HT1080 (cell line): ENCODE measurements around the gene PPFIA2. TPM values are rescaled to one million over a fixed set of nuclear protein-coding genes. Genes with fewer than 3 reads are reported as not detected.

Experiments used
- DNase-seq: peaks from one replicate; pipeline ENCODE4 v3.0.0-alpha.2; 2015; ENCODE audit warnings: low read depth
- total RNA-seq: library from RNA; depleted of rRNA; stranded (reverse); fragments of >200 nt; shearing (Covaris generic); gene quantifications from 2 replicates; pipeline ENCODE4 v1.2.3, GENCODE V29; 2014

The PPFIA2 gene
- total RNA-seq, 1 experiment from 2014 or later = 1.8 TPM

DNA sequence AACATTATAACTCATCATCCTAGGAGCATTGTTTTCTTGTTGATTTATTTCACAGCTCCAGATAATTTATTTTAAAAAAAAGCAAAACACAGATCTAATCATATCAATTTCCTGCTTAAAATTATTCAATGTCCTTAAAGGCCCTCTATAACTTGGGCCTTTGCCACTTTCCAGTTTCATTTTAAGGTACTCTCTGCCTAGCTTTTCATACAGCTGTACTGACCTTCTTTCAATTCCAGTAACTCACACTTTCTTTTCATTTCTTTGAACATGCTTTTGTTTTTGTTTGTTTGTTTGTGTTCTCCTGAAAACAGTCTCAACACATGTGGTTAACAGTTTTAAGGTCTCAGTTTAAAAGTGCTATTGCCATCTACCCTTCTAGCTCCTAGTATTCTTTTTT lies 399.4 kb downstream of the PPFIA2 start:
- no peak for DNase-seq

DNA sequence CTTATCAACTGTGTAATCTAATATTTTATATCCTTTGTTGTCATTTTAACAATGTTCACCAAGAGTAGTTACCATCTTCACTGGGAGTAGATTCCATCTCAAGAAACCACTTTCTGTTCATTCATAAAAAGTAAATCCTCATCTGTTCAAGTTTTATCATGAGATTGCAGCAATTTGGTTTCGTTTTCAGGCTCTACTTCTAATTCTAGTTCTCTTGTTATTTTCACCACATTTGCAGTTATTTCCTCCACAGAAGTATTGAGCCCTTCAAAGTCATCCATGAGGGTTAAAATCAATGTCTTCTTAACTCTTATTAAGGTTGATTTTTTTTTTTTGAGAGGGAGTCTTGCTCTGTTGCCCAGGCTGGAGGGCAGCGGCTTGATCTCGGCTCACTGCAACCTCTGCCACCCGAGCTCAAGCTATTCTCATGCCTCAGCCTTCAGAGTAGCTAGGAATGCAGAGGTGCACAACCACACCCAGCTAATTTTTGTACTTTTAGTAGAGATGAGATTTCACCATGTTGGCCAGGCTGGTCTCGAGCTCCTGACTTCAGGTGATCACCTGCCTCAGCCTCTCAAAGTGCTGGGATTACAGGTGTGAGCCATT lies 404.7 kb downstream of the PPFIA2 start:
- peak; percentile 2 for DNase-seq

DNA sequence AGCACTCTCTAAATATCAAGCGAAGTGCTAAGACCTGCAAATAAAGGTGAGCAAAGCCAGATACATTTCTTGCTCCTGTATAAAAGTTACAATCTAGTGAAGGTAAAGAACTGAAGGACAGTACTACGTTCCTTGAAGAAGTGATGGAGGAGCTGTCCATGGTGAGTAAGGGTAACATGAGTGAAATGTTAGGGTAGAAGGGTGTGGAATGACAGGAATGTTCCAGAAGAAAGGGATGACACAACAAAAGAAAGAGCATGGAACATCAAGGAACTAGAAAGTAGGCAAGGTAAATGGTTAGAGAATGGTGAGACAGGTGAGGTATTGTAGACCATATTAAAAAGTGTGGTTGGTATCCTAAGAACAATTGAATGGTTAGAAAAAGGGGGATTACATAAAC lies 408.8 kb downstream of the PPFIA2 start:
- DNase-seq = no peak

DNA sequence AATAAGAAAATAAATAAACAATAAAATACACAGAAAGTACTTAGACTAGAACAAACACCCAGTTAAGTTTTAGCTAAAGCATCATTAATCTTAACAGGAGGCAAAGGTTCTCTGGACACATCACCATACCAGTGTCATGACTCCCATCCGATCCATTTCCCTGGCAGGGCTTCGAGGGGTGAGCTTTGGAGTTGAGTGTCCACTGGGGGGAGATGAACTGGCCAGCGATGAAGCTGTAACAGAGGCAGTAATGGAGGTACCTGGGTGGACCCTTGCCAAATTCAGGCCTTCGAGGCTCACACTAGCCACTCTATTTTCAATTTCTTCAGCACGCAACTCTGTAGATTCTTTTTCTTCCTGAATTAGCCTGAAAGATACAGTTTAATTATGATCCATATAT lies 411.7 kb downstream of the PPFIA2 start:
- no peak for DNase-seq

DNA sequence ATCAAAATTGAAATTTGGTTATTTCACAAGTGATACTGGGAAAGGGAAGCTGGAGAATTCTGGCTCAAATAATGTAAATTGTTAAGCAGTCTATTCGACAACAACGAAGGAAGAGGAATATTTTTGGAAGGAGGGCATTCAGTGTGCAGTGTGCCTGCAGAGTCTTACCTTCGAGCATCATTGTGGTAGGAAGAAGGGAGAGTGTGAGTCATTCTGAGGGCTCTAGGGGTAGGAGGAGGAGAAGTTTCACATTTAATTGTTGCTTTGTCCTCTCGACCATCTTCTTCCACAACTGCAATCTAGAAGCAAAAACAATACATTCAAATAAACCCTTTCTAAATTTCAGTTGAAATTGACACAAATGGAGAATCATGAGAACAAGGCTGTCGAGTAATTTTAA lies 418.2 kb downstream of the PPFIA2 start:
- DNase-seq = peak; percentile 21

DNA sequence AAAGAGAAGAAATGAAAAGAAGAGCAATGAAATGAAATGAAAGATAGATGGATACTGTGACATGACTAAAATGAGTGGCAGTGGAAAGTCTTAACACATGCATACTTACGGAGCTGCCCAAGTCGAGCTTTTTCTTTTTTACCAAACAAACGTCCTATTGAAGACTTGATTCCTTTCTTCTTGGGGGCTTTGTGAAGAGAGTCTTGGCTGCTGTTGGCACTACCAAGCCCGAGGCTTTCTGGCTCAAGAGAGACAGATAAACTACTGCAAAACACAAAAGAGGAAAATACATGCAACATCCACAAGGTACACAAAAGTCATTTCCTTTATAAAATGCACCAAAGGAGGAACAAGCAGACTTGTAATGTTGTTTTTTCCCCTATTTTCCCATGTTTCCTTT lies 420.1 kb downstream of the PPFIA2 start:
- DNase-seq = no peak

DNA sequence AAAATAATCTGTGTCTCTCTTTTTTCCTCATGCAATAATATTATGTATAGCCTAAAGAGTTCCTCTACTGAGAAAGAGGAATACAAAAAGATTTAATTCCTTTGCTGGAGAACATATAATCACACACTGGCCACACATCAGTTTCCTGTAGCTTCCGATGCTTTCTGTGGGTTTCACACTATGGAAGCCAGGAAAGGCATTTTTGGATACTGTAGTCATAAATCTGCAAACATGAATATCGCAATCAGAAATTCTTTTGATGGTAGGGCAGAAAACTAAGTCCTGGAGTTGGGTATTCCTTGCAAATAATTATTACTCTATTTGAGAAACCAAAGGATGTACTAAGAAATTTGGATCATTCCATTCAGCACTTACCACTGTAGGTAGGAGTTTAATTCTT lies 421.3 kb downstream of the PPFIA2 start:
- peak; percentile 55 for DNase-seq

DNA sequence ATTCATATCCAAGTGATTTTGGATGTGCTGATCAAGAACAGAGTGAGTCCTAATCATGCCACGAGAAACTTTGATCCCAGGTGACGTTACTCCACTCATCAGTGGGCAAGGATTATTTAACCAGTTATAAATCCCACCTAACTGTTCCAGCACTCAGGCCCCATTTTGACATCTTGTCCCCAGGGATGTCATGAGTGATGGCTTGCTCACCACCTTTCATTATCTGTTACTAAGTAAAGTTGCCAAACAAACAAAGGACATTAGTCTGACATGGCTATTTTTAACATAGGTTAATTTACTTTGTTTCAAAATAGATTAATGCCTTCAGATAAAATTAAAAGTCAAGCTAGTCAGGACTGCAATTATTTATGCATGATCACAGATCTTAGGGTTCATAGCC lies 425.3 kb downstream of the PPFIA2 start:
- DNase-seq = no peak

DNA sequence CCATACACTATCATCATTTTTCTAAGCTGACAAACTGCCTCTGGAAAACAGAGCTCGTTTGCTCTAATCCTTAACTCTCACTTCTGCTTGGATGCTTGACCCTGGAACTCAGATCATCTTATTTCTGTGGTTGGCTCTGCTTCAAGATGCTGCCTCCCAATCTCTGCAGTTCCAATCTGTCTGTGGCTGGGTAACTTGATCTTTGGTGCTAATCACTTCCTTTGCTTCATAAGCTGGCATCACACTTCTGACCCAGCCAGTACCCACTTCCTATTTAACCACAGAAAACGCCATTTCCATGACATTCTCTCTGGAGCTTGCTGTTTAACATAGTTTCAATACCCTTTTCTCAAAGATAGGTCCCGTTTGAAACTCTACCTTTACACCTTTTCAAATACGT lies 427.1 kb downstream of the PPFIA2 start:
- DNase-seq = peak; percentile 82

DNA sequence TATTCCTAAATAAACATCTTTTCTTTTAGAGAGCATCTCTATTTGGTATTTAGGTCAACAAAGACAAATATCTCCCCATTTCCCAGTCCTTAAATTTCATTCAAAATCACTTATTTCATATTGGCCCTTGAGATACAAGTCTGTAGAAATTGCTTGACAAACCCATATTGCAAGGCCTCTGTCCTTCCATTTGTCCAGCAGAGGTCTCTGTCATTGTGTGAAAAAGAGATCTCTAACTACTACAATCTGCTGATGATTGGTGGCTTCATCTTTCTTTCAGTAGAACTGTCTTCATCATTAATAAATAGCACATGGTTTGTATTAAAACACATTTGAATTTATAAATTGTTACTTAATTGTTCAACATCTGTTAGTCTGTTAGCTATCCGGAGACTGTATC lies 428.7 kb downstream of the PPFIA2 start:
- no peak for DNase-seq

DNA sequence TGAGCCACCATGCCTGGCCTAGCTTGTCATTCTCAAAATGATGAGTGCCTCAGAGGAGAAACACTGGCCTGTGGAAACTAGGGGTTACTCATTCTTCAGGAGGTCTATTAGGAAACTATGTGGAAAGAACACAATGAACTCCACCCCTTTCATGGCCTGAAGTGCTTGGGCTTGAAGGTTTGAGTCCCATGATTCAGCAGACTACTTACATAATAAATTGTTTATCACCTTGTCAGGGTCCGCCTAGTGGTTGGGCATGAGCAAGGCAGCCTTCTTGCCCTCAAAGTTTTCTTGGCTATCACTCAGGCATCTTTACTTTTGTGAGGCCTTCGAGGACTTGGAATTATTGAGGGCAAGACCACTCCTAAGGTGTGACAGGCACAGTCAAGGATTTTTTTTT lies 430.1 kb downstream of the PPFIA2 start:
- DNase-seq = peak; percentile 51

DNA sequence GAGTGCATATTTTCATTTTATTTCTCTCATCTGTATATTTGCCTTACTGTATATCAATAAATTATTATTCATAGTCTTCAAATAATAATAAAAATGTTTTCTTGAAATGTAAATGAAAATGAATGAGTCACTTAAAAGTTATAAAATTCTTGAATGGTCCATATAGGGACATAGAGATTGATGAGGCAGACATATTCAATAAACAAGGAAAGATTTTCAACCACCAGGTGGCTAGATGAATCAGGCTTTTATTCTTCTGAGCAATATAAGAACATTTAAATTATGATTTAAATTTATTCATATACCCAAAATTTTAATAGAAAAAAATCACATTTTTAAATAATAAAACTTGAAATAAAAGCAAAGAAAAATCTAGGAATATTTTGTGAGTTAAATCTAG lies 431.7 kb downstream of the PPFIA2 start:
- no peak for DNase-seq

DNA sequence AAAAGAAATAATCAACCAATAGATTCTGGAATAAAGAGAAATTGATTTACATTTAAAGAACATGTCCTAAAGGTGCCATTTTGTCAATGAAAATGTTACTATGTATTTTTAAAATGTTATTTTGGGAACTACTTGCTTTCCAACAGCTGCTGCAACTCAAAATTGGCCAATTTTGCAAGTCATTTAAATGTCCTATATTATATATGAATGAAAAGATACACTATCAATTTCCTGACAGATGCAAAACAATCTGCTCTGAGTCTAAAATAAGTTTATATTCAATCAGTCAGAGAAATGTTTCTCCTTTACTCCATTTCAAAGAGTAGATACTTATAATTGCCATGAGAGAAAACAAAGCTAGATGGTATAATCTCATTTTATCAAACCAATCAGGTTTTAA lies 434.1 kb downstream of the PPFIA2 start:
- no peak for DNase-seq

DNA sequence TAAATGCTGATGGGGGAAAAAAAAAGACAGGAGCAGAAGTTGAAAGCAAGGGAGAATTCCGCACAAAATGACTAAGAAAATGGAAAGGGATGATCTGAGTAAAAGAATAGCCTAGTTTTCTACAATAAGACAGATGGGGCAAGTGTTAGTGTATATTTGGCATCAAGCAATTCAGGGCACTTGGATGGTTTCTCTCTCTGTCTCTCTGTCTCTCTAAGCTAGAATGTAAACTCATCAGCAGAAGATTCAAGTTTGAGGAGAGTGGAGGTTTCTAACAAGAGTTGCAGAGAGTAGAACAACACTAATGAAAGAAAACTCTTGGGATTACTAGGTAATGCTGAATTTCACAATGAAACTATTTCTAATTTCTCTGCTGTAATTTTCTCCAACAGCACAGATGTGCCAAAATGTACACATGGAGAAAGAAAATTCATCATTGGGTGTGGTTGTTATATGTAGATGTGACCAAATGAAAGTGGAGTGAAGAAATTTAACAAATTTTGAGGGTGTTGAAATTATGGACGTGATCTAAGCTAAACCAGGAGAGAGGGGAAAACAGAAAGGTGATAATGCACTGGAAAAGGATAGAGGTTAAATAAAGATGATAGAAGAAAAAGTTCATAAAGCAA lies 444.1 kb downstream of the PPFIA2 start:
- DNase-seq = no peak

DNA sequence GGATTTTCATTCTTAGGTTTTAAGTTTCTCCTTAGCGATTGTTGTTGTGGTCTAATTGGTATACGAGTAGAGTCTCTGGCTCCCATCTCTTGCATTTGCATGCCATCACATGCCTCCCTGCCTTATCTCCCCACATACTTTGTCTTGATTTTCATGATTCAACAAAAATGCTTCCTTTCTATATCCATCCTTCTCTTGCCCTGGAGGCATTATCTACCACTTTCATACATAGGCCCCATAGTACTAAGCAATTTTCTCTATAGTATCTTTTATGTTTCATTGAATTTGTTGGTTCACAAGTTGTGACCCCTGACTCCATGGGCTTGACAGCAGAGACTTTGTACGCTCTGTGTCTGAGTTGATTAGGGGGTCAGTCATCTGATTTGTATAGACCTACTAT lies 455.2 kb downstream of the PPFIA2 start:
- DNase-seq = no peak

DNA sequence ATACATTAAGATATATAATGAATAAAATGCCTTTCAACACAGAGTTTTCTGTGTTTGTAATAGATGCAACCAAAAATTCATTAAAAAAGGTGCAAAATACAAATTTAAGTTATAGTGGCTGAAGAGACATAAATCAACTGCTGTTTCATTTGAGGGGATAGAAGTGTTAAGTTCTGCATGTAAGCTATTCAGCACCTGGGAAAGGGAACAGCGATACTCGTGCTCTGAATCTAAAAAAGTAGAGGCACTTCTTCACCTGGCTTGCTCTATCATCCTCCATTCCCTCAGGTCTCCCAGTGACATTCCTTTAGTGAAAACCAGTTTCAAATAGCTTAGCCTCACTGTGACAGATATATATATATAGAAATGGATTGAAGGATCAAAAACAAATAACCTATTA lies 458.7 kb downstream of the PPFIA2 start:
- DNase-seq = no peak

DNA sequence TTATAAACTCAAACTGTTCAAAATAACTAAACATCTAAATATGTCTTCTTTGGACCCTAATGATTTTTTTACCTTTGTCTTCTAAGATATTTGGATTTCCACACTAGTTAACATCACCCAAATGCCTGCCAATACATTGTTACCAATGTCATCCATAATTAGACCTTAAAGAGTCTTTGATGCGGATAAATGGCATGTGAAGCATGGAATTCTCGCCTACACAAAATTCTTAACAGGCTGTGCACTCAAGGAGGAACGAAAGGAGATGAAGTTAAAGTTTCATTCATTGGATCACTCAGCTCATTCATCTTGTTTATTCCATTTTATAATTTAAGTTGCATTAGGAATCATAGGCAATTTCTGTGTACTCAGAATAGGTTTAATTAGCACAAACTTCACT lies 461.5 kb downstream of the PPFIA2 start:
- DNase-seq = no peak

DNA sequence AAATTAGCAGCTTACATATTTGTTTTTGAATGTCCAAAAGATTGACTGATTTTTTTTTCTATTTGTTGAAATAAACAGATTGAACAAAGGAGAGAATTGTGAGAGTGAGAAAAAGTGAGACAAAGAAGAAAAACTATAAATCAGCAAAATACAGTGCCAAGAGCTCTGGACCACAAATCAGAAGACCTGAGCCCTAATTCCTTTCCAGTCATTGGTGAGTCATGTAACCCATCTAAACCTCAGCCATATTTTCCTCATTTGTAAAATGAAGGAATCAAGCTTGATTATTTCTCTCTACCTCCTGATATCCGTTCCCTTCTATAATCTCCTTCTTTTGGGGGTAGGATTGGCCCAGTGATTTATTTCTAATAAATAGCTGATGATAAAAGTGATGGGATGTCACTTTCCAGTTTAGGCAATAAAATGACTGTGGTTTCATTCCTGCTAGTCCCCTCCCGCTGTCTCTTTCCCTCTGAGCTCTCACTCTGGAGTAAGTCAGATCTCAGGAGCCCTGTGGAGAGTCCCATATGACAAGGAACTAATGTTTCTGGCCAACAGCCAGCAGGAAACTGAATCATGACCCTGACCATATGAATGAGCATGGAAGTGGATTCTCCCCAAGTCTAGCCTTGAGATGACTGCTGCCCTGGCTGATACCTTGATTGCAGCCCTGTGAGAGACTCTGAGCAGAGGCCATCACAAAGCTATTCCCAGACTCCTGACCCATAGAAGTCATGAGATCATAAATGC lies 462.4 kb downstream of the PPFIA2 start:
- DNase-seq = peak; percentile 92

DNA sequence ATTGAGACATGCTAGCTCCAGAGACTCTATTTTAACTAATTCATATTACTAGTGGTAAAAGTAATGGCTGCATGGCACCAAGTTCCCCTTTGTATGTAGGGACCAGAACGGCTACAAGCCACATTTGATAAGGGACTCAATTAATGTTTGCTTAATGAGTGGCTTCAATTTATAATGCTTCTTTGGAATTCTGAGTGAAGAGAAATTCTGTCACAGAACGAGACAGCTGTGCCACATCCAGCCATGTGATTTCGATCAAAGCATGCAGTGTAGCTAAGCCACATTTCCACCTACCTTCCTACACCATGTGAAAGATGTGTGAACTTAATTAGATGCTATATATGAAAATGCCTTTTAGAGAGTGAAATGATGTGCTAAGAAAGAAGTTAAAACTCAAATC lies 463.9 kb downstream of the PPFIA2 start:
- DNase-seq = no peak

DNA sequence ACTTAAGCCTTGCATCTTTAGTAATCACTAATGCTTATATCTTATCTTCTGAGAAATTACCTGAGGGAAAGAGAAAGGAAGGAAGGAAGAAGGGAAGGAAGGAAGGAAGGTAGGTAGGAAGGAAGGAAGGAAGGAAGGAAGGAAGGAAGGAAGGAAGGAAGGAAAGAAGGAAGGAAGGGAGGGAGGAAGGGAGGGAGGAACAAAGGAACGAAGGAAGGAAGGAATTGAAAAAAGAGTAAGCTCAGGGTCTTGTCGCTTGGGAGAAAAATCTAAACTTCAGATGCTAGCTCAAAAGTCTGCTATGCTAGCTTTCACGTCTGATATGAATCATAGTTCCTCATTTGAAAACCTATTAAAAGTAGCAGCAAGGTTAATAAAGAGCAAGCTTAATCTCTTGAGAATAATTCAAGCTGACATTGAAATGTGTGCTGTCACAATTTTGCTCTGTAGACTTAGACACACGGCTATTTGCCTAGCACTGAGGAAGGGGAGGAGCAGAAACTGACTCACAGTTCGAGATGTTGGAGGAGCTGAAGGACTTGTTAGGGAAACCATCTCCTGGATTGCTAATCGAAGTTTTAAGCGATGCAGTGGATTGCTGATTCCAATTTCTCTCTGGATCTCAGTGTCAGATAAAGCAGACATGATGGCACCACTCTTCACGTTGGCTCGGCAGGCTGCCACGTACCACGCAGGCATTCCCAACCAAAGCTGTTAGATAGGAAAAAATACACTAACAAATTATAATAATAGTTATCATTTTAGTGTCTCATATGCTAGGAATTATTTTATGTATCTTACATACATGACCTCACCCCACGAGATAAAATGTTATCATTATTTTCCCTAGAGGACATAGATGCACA lies 464.6 kb downstream of the PPFIA2 start:
- DNase-seq = no peak

DNA sequence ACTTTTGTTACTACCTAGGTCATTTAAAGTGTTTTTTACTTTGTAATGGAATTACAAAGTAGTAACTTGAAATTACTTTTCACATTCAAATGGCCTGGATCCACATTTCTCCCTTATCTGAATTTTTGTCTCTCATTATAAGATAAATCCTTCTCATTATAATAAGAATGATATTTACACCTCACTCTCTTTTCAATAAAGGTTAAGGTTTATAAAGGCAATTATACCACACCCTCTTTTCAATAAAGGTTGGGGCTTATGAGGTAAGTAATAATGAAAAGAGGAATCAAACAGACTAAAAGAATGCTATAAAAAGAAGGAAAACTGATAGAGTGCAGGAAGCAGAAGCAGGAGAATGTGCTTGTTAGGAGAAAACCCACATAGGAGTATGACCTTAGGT lies 470.5 kb downstream of the PPFIA2 start:
- DNase-seq = no peak

DNA sequence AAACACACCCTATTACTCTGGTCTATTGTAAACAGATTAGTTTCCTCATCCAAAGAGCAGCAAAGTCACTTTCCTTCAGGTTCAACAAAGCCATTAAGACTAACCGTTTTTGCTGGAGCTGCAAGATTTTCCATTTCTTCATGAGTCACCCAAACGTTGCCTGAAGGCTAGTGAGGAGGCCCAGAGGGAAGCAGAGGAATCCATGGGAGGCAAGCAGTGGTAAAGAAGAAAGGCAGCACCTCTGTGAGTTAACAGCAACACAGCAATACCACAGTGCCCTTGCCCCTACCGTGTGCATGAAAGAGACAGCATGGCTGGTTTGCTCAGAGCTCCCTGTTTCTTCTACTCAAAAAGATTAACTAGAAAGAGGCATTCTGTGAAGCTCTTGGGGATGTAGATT lies 475.0 kb downstream of the PPFIA2 start:
- peak; percentile 59 for DNase-seq
